HG02885 (cell line): ENCODE measurements around the gene TBC1D22A.
"Not testable (repeated sequence)": the region's sequence is repeated elsewhere in the genome, so short reads cannot be mapped to it uniquely, and the experiment has no call there.

ENCODE experiments used
- ATAC-seq: cut with Tn5 transposase; IDR thresholded peaks from one replicate; pipeline ENCODE4 v1.9.1; 2021; ENCODE audit warnings: mild to moderate bottlenecking; ENCODE audit not compliant: unreplicated experiment, poor library complexity

TBC1D22A gene

DNA sequence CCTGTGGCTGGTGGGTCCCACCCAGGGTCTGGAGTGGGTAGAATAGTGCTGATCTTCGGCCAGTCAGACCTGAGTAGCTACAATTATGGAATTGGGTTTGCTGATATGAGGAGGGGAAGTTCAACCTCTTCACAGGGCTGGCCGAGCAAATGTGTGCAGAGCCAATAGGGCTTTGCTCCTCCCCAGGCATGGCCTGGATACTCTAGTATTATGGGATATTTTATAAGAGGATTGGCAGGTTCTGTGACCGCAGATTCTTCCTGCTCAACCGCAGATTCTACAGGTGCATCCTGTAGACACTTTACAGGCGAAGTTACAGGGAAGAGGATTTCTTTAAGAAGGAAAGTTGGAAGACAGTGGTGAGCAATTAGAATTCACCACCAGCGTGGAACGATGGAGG is 44.3 kb downstream of the TBC1D22A start:
- ATAC-seq: no peak

DNA sequence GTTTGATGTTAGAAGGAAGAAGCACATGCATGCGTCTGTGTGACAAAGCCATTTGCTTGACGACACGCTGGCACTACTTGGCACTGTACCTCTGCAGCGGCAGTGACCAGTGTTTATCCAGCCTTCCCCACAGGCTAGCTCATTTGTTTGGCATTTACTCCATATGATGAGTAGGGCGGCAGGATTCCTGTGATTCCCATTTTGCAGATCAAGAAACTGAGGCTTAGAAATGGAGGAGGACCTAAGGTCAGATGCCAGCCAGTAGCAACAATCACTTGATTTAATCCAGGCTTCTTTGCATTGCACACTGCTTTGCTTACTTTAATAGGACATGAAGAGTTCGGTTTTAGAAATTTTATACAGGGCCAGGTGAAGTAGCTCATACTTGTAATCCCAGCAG is 45.0 kb downstream of the TBC1D22A start:
- no peak for ATAC-seq

DNA sequence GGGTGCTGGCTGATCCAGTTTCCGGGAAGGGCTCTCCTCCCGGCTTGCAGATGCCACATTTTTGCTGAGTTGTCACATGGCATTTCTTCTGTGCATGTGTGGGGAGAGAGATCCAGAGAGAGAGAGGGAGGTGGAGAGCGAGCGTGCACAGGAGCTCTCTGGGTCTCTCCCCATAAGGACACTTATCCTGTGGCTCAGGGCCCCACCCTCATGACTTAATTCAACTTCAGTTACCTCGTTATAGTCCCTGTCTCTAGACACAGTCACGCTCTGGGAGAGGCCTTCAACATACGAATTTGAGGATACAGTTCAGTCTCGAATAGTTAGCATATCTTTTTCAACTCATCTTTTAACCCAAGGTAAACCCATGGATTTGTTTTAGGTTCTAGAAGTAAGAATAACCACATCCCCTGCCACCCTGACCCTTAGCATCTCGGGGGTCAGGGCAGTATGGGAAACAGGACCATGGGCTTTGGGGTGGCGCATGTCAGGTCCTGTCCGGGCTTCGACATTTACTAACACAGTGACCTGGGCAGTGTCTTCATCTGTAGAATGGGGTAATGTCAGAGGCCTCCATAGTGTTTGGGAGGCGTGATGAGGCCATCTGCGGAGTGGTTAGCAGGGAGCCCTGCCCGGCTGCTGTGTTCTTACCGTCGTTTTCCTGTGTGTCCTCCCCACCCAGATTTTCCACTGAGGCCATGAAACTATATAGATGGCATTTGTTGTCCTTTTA is 46.9 kb downstream of the TBC1D22A start:
- no peak for ATAC-seq

DNA sequence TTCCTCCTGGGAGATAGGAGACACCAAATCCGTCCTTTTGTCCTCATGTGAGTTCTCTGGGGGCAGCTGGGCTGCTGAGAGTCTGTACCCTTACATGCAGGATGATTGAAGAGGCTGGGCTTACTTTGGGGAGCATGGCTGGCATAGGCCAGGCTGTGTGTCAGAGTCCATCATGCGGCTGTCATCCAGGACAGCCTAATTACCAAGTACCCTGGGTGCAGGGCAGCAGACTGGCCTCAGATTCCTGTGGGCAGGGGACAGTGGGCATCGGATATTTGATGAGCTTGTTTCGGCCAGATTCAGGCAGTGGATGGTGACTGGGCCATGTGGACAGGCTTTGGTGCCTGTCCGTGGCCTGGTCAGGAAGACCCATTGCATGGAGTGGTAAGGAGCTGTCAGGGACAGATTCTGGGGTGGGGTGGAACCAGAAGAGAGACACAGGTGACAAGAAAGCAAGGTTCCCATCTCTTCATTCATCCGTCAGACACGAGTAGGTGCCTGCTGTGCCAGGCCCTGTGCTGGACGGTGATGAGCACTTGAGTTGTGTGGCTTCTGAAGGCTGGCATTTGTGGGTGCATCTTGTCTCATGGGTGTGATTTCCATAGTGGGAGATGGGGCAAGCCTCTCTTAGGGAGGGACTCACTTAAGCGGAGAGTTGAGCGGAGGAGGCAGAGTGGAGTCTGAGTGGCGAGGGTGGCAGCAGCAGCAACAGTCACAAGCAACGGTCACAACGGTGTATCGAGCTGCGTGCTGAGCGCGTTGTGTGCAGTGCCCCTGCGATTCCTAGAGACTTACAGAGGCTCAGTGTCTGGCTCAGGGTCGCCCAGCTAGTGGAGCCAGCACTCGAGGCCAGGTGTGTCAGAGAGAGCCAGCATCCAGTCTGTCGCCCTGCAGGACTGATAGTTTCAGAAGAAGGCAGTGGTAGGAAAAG is 48.7 kb downstream of the TBC1D22A start:
- ATAC-seq: no peak

DNA sequence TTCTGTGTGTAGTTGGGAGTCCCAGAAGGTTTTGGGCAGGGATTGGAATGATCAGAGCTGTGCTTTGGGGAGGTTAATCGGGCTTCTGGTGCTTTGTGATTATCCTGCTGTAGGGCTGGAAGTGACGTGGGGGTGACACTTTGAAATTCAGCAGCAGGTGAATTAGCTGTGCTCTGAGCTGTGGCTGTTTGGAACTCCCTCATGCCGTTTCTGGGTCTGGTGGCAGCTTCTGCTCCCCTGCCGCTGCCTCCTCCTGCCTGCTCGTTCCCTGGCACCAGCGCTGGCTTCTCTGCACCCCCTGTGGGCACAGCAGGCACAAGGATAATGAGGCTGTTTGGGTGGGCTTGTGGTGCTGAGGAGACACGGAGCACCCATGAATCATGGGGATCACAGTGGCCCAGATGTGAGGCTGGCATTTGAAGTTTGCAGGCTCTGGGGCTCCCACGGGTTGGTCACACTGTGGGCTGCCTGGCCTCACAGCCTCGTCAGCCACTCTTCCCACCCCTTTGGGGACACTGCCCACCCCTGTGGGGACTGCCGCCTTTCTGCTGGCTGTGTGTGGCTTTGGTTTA is 49.7 kb downstream of the TBC1D22A start:
- no peak for ATAC-seq

DNA sequence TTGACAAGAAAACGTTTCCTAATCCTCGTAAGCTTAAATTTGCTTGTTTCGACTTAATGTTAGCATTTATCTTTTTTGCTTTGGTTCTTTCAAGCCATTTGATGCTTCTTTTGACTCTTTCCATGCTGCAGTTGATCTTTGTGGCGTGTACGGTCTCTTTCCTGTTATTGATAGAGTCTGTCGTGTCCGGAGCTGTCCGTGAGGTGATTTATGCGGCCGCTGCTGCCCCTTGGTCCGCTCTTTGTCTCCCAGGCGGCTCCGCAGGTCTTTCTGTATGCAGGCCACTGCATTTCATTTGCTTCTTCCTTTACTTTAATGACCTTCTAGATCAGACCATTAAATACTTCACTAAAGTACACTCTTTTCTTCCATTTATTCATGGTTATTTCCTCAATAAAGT is 50.3 kb downstream of the TBC1D22A start:
- no peak for ATAC-seq

DNA sequence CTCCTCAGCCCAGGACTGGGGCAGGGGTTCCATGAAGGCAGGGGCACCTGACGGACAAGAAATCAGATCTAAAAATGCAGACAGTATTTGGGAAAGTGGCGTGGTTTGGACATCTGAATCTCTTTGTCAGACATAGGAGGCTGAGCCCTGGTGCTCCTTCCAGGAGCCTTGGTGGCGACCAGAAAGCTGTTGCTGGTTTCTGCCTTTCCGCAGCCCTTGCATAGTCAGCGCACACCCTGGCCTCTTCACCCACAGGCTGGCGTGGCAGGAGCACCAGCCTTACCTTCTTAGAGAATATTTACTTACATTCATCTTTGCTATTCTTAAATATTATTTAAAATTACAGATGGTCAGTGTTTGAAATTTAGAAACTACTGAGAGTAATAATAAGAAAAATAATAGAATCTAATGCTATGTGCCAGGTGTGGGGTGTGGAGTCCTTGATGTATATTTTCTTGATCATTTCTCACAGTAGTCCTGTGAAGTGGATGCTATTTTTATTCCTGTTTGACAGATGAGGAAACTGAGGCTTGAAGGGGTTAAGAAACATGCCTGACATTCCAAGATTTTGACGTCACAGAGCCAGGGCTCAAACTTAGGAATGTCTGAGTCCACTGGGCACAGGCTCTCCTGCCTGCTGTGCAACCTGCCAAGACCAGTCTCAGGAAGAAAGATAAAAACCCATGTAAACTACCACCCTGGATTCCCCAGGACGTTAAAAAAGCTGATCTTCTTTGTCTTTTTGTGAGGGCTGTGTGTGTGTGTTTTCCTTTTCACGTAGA is 51.6 kb downstream of the TBC1D22A start:
- no peak for ATAC-seq

DNA sequence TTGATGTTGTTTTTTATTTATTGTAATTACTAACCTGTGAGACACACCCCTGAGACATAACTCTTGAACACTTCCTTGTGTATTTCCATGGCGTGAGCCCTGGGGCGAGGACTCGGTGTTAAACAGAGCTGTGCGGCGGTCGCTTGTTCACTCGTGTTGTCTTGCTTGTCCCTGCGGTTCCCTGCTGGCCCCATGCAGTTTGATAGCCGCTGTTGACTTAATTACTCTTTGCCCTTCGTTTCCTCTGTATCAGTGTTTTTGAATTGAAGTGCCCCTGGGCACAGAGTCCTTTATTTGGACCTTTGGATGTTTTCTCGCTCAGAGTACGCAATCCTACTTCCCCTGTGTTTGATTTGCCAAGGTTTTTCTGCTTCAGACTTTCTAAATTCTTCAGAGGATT is 52.7 kb downstream of the TBC1D22A start:
- ATAC-seq: no peak

DNA sequence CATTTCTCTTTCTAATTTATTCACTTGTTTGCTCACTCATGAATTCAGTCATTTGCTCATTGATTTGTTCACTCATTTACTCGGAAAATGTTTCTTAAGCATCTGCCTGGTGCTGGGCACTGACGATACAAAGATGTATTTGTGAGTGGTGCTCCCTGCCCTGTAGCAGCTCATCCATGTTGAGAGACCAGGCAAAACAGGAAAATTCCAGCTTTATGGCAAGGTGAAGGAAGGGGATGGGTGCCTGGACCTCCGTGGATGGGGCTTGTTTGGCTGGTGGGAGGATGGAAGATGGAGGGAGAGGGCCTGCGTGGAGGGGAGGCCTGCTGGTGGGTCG is 53.1 kb downstream of the TBC1D22A start:
- ATAC-seq: no peak

DNA sequence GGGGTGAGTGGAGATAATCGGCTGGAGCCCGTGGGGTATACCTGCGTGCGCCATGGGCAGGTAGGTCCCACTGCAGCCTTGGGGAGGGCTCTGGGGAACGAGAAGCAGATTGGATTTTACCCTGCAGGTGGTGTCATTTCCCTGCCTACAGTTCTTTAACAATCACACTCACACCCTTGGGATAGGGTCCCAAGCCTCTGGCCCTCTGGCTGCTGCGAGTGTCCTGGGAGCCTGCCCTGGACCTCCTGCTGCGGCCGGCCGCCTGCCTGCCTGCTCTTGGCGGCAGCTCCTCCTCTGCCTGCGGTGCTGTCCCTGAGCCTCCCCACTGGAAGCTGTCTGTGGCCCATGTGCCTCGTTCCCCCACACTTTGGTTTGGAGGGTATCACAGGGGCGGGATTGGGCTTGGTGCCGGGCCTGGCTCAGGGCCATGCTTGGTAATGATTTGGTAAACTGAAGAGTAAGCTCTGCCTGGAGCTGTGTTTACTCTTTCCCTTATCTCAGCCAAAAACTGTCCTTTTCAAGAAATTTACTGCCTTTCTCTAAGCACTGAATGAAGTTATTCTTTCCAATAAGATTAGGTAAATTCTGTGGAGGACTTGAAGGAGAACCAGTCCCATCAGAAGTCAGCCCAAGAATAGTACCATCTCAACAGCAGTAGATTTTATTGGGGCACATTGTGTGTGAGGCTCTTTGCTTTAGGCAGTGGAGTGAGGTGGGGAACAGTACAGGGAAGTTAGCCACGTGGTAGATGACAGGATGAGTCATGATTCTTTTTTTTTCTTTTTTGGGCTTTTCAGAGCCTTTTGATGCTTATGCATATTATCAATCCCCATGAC is 53.7 kb downstream of the TBC1D22A start:
- ATAC-seq: no peak

DNA sequence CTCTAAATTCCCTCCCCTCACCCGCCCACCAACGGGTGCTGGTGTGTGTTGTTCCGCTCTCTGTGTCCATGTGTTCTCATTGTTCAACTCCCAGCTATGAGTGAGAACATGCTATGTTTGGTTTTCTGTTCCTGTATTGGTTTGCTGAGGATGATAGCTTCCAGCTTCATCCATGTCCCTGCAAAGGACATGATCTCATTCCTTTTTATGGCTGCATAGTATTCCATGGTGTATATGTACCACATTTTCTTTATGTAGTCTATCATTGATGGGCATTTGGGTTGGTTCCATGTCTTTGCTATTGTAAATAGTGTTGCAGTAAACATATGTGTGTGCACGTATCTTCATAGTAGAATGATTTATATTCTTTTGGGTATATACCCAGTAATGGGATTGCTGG is 54.9 kb downstream of the TBC1D22A start:
- ATAC-seq: not testable (repeated sequence)

DNA sequence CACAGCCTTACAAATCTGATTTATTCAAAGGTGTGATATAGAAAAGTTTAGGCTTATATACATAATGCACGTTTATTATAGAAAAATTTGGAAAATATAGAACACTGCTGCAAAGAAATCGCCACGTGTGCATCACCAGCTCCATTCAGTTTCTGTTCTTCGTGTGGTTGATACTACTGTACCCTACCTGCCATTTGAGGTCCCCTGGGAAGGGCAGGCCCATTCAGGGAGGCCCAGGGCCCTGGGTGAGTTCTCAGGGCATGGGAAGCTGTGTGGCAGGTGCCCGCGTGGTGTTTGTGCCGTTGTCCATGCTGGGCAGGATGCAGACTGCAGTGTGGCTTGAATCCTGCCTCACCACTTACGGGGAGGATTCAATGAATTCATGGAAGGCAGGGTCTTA is 60.8 kb downstream of the TBC1D22A start:
- no peak for ATAC-seq

DNA sequence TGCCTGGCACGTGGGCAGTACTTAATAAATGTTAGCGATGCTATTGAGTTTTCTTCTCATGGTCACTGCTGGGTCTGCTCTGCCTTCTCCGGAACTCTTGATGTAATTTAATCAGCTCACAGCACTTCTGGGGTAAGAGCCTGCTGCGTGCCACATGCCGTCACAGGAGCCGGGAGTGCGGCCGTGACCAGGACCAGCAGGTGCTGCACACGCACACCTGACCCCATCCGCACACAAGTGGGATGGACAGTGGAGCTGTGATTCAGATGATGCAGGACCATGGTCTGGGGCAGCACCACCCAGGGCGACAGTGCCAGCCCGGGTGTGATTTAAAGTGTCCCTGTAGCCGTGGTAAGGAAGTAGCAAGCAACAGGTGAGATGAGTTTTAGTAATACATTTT is 61.2 kb downstream of the TBC1D22A start:
- no peak for ATAC-seq

DNA sequence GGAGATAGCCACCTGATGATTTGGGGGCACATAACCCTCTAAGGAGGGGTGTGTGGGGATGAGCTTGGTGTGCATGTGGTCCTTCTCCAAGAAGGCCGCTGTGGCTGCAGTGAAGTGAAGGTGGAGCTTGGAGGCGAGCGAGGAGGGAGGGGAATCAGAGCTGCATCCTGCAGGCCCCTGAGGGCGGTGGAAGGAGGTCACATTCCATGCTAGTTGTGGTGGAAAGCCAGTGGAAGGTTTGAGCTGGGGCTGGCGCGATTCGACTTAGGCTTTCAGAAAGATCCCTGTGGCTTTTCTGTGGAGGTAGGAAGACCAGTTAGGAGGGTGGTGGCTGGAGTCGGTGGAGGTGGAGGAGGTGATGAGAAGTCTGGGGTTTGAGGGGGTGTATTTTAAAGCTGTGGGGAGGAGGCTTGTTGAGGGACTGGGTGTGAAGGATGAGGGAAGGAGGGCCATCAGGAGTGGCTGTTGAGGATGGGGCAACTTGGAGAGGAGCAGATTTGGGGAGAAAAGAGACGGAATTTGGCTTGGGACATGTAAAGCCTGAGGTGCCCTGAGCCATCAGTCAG is 62.0 kb downstream of the TBC1D22A start:
- ATAC-seq: no peak

DNA sequence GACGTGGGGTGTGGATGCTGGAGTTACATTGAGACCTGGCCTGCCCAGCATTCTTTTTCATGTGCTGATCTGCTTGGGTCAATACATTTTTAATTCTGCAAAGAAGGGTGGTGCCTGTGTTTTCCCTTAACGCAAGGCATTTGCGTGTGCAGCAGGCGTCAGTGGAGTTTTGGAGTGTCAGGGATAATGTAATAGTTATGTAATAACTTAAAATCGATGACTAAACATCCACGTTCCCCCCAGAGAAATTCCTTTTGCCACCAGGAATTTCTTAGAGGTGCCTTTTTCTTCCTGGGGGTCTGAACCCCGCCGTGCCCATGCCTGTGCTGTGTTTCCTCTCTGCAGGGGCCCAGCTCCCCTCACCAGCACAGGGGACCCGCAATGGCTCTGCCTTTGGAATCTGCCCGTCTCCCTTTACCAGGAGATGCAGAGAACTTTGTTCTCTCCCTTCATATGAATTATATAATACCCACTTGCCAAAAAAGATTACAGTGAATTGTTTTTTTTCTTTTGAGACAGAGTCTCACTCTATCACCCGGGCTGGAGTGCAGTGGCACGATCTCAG is 62.6 kb downstream of the TBC1D22A start:
- no peak for ATAC-seq

DNA sequence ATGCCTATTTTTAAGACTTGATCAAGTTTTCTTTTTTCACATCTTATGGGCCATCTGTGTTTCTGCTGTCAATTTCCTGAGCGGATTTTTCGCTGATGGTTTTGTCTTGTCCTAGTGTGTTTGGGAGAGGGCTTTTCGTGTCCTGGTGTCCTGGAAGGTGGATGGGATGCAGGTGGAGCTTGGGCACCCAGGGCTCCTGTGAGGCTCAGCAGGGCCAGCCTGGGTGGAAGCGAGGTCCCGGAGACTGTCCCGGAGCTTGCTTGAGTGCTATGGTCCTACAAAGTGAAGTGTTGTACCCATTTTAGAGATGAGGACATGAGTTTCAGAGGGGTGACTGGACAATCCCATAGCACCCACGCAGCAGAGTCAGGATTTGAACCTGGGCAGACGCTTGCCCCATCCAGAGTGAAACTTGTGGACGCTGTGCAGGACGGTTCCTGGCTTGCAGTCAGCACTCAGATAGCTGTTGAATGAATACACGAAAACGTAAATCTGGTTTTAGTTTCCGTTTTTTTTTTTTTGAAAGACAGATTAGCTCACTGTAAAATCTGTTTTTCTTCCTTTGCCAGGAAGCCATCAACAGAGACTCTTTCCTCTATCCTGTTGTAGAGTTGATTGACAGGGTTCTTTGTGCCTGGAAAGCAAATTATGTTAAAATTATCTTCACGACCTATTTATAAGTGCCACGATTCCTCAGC is 64.1 kb downstream of the TBC1D22A start:
- no peak for ATAC-seq

DNA sequence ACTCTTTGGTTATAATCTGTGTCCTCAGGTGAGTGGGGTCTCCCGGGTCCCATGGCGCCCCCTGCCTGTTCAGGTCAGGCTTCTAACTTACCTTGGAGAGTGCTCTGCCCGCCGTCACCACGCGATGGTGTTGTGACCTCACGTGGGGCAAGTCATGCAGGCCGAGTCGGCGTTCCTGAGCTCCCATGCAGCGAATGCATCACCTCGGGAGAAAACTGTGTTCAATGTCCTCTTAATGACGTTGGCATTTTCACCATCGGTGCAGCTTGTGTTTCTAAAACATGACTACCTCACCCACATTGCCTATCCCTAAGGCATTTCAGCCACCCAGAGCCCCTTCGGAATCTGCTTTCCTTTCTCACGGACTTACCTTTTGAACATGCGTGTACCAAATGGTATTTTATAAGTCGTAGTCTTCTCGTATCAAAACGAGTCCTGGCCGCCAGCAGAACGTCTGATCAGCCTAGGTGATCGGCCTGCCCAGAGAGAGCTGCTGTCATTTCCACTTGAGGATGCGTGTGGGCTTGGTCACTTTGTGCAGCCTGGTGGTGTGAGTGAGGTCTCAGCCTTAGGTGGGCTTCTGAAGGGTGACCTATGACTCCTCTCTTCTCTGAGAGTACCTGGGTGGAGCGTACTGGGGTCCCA is 64.8 kb downstream of the TBC1D22A start:
- no peak for ATAC-seq

DNA sequence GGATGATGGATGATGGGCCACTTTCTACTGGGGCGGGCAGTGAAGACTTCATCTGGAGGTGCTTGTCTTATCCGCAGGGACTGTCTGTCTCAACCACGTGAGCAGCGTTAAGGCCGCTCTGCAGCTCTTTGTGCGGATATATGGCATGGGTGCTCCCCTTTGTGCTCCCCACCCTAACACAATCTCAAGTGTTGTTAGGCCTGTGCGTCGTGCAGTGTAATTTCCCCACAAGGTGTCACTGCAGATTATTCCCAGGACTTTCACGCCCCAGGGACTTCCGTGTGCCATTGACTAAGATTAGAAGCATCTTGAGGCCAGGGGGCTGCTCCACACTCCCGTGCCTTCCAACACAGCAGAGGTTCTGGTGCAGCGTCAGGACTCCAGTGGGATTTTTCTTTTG is 65.3 kb downstream of the TBC1D22A start:
- no peak for ATAC-seq
